ENCODE measurements around the gene RELT. TPM values are rescaled to one million over a fixed set of nuclear protein-coding genes. Genes with fewer than 3 reads are reported as not detected.
A peak's percentile ranks its signal among the peaks of the same experiment; 100 is the strongest.

Gene RELT
- total RNA-seq, 2 donors from 2014 or later: 31.2 to 39.9 TPM

GRCh38 chr11:73406131-73406530 is 29.9 kb downstream of the RELT start:
- ATAC-seq (replicated peaks): no peak
- Mint-ChIP-seq H3K27me3 (no peaks in the 10 kb centered on the region), H3K27ac (no peak overlapping the region), H3K9me3 (no peaks in the 10 kb centered on the region), H3K4me3 (no peak overlapping the region), H3K36me3 (ENCODE audit: low read depth) (peaks cover 57% of the 10 kb centered on the region), H3K4me1 (no peaks in the 10 kb centered on the region)

- H3K4me1 Mint-ChIP-seq: no peaks in the 10 kb centered on the region
- no peak overlapping the region for H3K4me3 Mint-ChIP-seq
- H3K9me3 Mint-ChIP-seq: no peaks in the 10 kb centered on the region
- no peaks in the 10 kb centered on the region for H3K27me3 Mint-ChIP-seq
- no peak for ATAC-seq (replicated peaks)
- no peak overlapping the region for H3K27ac Mint-ChIP-seq
- H3K36me3 Mint-ChIP-seq (ENCODE audit: low read depth): peaks cover 54% of the 10 kb centered on the region
Measured at GRCh38 chr11:73406619-73407018, 30.4 kb downstream of the RELT start.

- H3K9me3 Mint-ChIP-seq: no peaks in the 10 kb centered on the region
- H3K36me3 Mint-ChIP-seq (ENCODE audit: low read depth): peaks cover 54% of the 10 kb centered on the region
- no peak overlapping the region for H3K27ac Mint-ChIP-seq
- no peaks in the 10 kb centered on the region for H3K4me1 Mint-ChIP-seq
- no peak for ATAC-seq (replicated peaks)
- H3K27me3 Mint-ChIP-seq: no peaks in the 10 kb centered on the region
- H3K4me3 Mint-ChIP-seq: no peak overlapping the region
Measured at GRCh38 chr11:73409431-73409830, 33.2 kb downstream of the RELT start.

GRCh38 chr11:73410627-73411026 is 34.4 kb downstream of the RELT start:
- H3K36me3 Mint-ChIP-seq (ENCODE audit: low read depth): peaks cover 46% of the 10 kb centered on the region
- H3K4me1 Mint-ChIP-seq: no peaks in the 10 kb centered on the region
- no peak for ATAC-seq (replicated peaks)
- no peaks in the 10 kb centered on the region for H3K9me3 Mint-ChIP-seq
- H3K4me3 Mint-ChIP-seq: no peak overlapping the region
- no peaks in the 10 kb centered on the region for H3K27me3 Mint-ChIP-seq
- no peak overlapping the region for H3K27ac Mint-ChIP-seq

- Mint-ChIP-seq H3K4me1 (no peaks in the 10 kb centered on the region), H3K36me3 (ENCODE audit: low read depth) (peaks cover 44% of the 10 kb centered on the region), H3K9me3 (no peaks in the 10 kb centered on the region), H3K27me3 (no peaks in the 10 kb centered on the region), H3K27ac (no peak overlapping the region), H3K4me3 (no peak overlapping the region)
- no peak for ATAC-seq (replicated peaks)
Measured at GRCh38 chr11:73411031-73411430, 34.8 kb downstream of the RELT start.

- Mint-ChIP-seq H3K4me1 (no peaks in the 10 kb centered on the region), H3K27ac (peak overlapping the region; percentile 33), H3K36me3 (ENCODE audit: low read depth) (peaks cover 35% of the 10 kb centered on the region), H3K4me3 (no peak overlapping the region), H3K27me3 (no peaks in the 10 kb centered on the region), H3K9me3 (no peaks in the 10 kb centered on the region)
- ATAC-seq (replicated peaks): no peak
Measured at GRCh38 chr11:73412308-73412707, 36.1 kb downstream of the RELT start.

GRCh38 chr11:73413256-73413655 is 37.1 kb downstream of the RELT start:
- no peaks in the 10 kb centered on the region for H3K4me1 Mint-ChIP-seq
- no peak for ATAC-seq (replicated peaks)
- no peaks in the 10 kb centered on the region for H3K9me3 Mint-ChIP-seq
- H3K36me3 Mint-ChIP-seq (ENCODE audit: low read depth): peaks cover 33% of the 10 kb centered on the region
- no peaks in the 10 kb centered on the region for H3K27me3 Mint-ChIP-seq
- H3K27ac Mint-ChIP-seq: no peak overlapping the region
- H3K4me3 Mint-ChIP-seq: no peak overlapping the region

- no peaks in the 10 kb centered on the region for H3K27me3 Mint-ChIP-seq
- H3K36me3 Mint-ChIP-seq (ENCODE audit: low read depth): peaks cover 33% of the 10 kb centered on the region
- H3K27ac Mint-ChIP-seq: no peak overlapping the region
- peak; percentile 38 for ATAC-seq (replicated peaks)
- no peaks in the 10 kb centered on the region for H3K4me1 Mint-ChIP-seq
- no peaks in the 10 kb centered on the region for H3K9me3 Mint-ChIP-seq
- H3K4me3 Mint-ChIP-seq: no peak overlapping the region
Measured at GRCh38 chr11:73414977-73415651, 38.9 kb downstream of the RELT start.

- H3K36me3 Mint-ChIP-seq (ENCODE audit: low read depth): peaks cover 30% of the 10 kb centered on the region
- no peaks in the 10 kb centered on the region for H3K4me1 Mint-ChIP-seq
- no peaks in the 10 kb centered on the region for H3K9me3 Mint-ChIP-seq
- no peak overlapping the region for H3K27ac Mint-ChIP-seq
- ATAC-seq (replicated peaks): no peak
- no peak overlapping the region for H3K4me3 Mint-ChIP-seq
- no peaks in the 10 kb centered on the region for H3K27me3 Mint-ChIP-seq
Measured at GRCh38 chr11:73415854-73416615, 39.8 kb downstream of the RELT start.

GRCh38 chr11:73416786-73417185 is 40.6 kb downstream of the RELT start:
- no peak overlapping the region for H3K4me3 Mint-ChIP-seq
- no peak for ATAC-seq (replicated peaks)

GRCh38 chr11:73420136-73420535 is 43.9 kb downstream of the RELT start:
- ATAC-seq (replicated peaks): no peak
- Mint-ChIP-seq H3K27me3 (no peaks in the 10 kb centered on the region), H3K9me3 (no peaks in the 10 kb centered on the region), H3K27ac (no peak overlapping the region), H3K4me1 (no peaks in the 10 kb centered on the region), H3K4me3 (no peak overlapping the region), H3K36me3 (ENCODE audit: low read depth) (peaks cover 30% of the 10 kb centered on the region)

More at GRCh38 chr11:73416786-73417185, 40.6 kb downstream of the RELT start:
- no peaks in the 10 kb centered on the region for H3K9me3 Mint-ChIP-seq
- H3K27me3 Mint-ChIP-seq: no peaks in the 10 kb centered on the region
- H3K4me1 Mint-ChIP-seq: no peaks in the 10 kb centered on the region
- H3K27ac Mint-ChIP-seq: no peak overlapping the region
- peaks cover 30% of the 10 kb centered on the region for H3K36me3 Mint-ChIP-seq (ENCODE audit: low read depth)

- ATAC-seq (replicated peaks): no peak
- H3K27me3 Mint-ChIP-seq: no peaks in the 10 kb centered on the region
Measured at GRCh38 chr11:73422886-73423285, 46.7 kb downstream of the RELT start.

GRCh38 chr11:73423506-73423905 is 47.3 kb downstream of the RELT start:
- peaks cover 7% of the 10 kb centered on the region for H3K4me1 Mint-ChIP-seq
- ATAC-seq (replicated peaks): no peak

More at GRCh38 chr11:73422886-73423285, 46.7 kb downstream of the RELT start:
- H3K9me3 Mint-ChIP-seq: no peaks in the 10 kb centered on the region
- no peak overlapping the region for H3K27ac Mint-ChIP-seq
- H3K4me1 Mint-ChIP-seq: peaks cover 1% of the 10 kb centered on the region
- no peak overlapping the region for H3K4me3 Mint-ChIP-seq
- H3K36me3 Mint-ChIP-seq (ENCODE audit: low read depth): peaks cover 26% of the 10 kb centered on the region

GRCh38 chr11:73425108-73425507 is 48.9 kb downstream of the RELT start:
- ATAC-seq (replicated peaks): no peak
- Mint-ChIP-seq H3K4me3 (no peak overlapping the region), H3K27ac (no peak overlapping the region), H3K27me3 (no peaks in the 10 kb centered on the region), H3K4me1 (peaks cover 7% of the 10 kb centered on the region), H3K9me3 (no peaks in the 10 kb centered on the region), H3K36me3 (ENCODE audit: low read depth) (peaks cover 7% of the 10 kb centered on the region)

More at GRCh38 chr11:73423506-73423905, 47.3 kb downstream of the RELT start:
- Mint-ChIP-seq H3K27ac (no peak overlapping the region), H3K27me3 (no peaks in the 10 kb centered on the region), H3K36me3 (ENCODE audit: low read depth) (peaks cover 20% of the 10 kb centered on the region), H3K9me3 (no peaks in the 10 kb centered on the region), H3K4me3 (no peak overlapping the region)

- no peaks in the 10 kb centered on the region for H3K27me3 Mint-ChIP-seq
- no peaks in the 10 kb centered on the region for H3K36me3 Mint-ChIP-seq (ENCODE audit: low read depth)
- no peak overlapping the region for H3K27ac Mint-ChIP-seq
- peaks cover 7% of the 10 kb centered on the region for H3K4me1 Mint-ChIP-seq
- no peaks in the 10 kb centered on the region for H3K9me3 Mint-ChIP-seq
- H3K4me3 Mint-ChIP-seq: no peak overlapping the region
- no peak for ATAC-seq (replicated peaks)
Measured at GRCh38 chr11:73426219-73426850, 50.1 kb downstream of the RELT start.

Measured in activated T-helper 17 cell treated with anti-CD3 and anti-CD28 coated beads, Interleukin-2, amount 50 U/mL, for 72 hours (primary cell).